Measurements from ENCODE around the gene TRIM49B.
"Not testable (repeated sequence)": the region's sequence is repeated elsewhere in the genome, so short reads cannot be mapped to it uniquely, and the experiment has no call there.

DNA sequence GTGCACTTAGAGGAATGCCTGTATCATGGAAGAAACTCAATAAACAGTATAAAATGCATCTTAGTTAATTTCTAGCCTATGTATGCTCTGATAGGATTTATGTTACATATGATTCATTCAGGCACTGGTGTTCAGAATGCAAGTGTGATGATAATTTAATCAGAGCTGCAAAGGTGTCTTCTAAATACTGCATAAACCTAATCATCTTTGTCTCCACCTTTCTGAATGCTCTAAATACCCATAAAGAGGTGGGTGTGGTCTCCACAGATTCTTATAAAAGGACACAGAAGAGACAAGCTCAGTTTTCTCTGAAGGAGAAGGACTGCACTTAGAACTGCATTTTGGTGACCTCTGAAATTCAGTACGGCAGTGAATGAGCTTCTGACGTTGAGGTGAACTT, at the start of gene TRIM49B:
- not testable (repeated sequence) for TF ChIP-seq FOXA1 (IDR thresholded peaks at IDR 0.05); FOXM1 (IDR thresholded peaks at IDR 0.05; ENCODE audit: borderline replicate concordance); SUZ12 (IDR thresholded peaks at IDR 0.05); ZNF384 (IDR thresholded peaks at IDR 0.05); NFRKB (IDR thresholded peaks at IDR 0.05)
